ENCODE results near the gene RIMOC1. TPM values are rescaled to one million over a fixed set of nuclear protein-coding genes. Genes with fewer than 3 reads are reported as not detected.

Gene RIMOC1, protein sequence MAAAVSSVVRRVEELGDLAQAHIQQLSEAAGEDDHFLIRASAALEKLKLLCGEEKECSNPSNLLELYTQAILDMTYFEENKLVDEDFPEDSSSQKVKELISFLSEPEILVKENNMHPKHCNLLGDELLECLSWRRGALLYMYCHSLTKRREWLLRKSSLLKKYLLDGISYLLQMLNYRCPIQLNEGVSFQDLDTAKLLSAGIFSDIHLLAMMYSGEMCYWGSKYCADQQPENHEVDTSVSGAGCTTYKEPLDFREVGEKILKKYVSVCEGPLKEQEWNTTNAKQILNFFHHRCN
- total RNA-seq: 28.2 TPM
- long read RNA-seq, full-length matches to known transcripts: 19 of 22 reads
- long read RNA-seq, partial matches to known transcripts: 0 of 22 reads
- long read RNA-seq, other reads (novel, unspliced or antisense): 3 of 22 reads

DNA sequence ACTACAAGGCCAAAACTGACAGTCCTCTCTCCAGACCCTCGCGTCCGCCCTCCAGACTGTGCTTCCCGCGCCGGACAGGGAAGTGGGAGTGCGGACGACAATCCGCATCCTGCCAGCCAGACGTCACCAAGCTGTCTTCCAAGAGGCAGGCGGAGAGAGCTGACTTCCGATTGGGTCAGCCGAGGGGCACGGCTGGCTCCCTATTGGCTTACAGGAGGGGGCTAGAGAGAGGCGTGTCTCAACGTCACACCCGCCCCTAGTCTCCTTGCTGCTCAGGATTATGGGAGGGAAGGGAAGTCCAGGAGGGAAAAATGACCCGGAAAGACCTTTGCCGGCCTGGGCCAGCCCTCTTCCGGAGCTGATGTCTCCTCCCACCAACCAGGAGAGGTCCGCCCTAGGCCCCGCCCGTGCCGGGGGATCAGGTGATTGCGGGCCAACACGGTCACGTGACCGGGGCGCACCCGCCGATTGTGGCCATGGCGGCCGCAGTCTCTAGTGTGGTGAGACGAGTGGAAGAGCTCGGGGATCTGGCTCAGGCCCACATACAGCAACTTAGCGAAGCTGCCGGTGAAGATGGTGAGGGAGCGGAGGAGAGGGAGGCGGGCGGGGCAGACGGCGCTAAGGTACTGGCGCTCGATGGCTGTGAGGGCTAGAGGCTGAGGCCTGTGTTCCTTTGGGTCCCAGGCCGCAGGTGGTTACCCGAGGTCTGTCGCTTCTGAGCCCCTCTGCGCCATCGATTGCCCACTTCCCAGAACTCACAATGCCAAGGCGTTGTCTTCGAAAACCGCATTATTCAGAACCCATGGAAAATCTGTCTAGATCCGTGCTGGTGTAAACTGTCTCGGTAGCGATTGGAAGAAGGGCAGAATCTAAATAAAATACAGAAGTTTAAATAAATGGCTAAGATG lies at the start of gene RIMOC1:
Gene RIMOC1 (plus strand): TSS at position 453 of the 908 bp plus-strand sequence. CDS start 24 bp downstream, at position 477.
- ATAC-seq (peak; percentile 99), DNase-seq (peak; percentile 99)
- TF ChIP-seq, protein P1, sequence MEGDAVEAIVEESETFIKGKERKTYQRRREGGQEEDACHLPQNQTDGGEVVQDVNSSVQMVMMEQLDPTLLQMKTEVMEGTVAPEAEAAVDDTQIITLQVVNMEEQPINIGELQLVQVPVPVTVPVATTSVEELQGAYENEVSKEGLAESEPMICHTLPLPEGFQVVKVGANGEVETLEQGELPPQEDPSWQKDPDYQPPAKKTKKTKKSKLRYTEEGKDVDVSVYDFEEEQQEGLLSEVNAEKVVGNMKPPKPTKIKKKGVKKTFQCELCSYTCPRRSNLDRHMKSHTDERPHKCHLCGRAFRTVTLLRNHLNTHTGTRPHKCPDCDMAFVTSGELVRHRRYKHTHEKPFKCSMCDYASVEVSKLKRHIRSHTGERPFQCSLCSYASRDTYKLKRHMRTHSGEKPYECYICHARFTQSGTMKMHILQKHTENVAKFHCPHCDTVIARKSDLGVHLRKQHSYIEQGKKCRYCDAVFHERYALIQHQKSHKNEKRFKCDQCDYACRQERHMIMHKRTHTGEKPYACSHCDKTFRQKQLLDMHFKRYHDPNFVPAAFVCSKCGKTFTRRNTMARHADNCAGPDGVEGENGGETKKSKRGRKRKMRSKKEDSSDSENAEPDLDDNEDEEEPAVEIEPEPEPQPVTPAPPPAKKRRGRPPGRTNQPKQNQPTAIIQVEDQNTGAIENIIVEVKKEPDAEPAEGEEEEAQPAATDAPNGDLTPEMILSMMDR (IDR thresholded peaks at IDR 0.05): no peak
- intact Hi-C loops (cut with DNase I): no loop called here
- Histone ChIP-seq H3K4me1 (peaks cover 14% of the 10 kb centered on the region), H3K36me3 (peaks cover 30% of the 10 kb centered on the region), H3K4me3 (peak within 1 kb of the TSS; percentile 60), H3K27me3 (no peaks in the 10 kb centered on the region), H3K9me3 (no peaks in the 10 kb centered on the region), H3K27ac (peak within 1 kb of the TSS; percentile 86)

DNA sequence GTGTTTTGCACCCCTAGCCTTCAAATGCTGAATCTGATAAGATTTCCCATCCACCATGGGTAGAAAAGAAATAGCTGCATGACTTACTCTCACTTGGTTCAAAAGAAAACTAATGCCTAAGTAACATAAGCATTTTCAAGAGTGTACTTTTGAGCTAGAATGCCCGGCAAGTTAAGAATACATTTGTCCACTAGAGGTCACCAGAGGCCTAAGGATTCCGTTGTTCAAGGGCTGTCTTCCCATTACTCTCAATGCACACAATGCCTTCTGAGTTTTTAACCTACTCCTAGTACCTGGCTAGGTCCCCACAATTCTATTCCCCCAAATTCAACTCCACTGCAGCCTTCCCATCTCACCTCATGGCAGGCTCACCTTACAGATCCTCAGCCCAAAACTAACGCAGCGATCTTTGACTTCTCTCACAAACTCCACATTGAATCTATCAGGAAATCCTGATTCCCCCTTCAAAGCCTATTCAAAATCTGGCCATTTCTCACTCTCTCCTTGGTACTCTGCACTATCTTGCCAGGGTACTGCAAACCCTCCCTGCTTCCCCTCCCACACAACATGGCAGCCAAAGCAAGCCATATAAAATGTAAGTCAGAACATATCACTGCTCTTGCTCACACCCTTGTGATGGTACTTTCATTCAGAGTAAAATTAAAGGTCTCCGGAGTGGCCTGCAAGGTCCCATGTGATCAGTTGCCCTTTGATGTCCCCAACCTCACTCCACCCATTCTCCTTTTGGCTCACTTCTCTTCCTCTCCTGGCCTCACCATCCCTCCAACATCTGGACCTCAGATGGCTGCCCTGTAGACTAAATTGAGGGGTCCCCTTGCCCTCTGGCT lies 47.3 kb upstream of the RIMOC1 start:
- intact Hi-C loops (cut with DNase I): no loop called here
- H3K27ac ChIP-seq: no peak overlapping the region
- H3K4me1 ChIP-seq: no peaks in the 10 kb centered on the region
- H3K9me3 ChIP-seq: no peaks in the 10 kb centered on the region
- DNase-seq (no peak), ATAC-seq (peak; percentile 95)
- H3K27me3 ChIP-seq: no peaks in the 10 kb centered on the region
- no peak overlapping the region for H3K4me3 ChIP-seq
- TF ChIP-seq, protein P1 (IDR thresholded peaks at IDR 0.05): peak; percentile 80
- peaks cover 38% of the 10 kb centered on the region for H3K36me3 ChIP-seq

DNA sequence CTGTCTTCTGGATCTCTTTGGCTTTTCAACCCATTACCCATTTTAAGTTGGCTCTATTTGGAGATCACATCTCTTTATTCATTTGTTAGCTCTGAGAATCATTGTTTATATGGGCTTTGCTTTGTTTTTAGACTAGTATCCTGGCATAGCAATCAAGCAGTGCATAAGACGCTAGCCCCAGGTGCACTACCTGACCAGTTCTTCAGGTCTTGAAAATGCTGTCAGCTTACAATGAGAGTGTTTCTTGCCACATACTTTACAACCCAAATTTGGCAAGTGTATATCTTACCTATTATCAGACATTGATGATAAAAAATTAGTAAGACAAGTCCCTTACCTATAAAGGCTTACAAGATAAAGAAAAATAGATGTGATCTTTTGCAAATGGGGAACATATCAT lies 46.2 kb upstream of the RIMOC1 start:
- ATAC-seq: no peak
- Histone ChIP-seq H3K36me3 (peaks cover 27% of the 10 kb centered on the region), H3K4me3 (no peak overlapping the region), H3K4me1 (no peaks in the 10 kb centered on the region), H3K27me3 (no peaks in the 10 kb centered on the region), H3K27ac (no peak overlapping the region), H3K9me3 (no peaks in the 10 kb centered on the region)
- intact Hi-C loops (cut with DNase I): no loop called here
- TF ChIP-seq, protein P1 (IDR thresholded peaks at IDR 0.05): no peak
- DNase-seq: no peak

DNA sequence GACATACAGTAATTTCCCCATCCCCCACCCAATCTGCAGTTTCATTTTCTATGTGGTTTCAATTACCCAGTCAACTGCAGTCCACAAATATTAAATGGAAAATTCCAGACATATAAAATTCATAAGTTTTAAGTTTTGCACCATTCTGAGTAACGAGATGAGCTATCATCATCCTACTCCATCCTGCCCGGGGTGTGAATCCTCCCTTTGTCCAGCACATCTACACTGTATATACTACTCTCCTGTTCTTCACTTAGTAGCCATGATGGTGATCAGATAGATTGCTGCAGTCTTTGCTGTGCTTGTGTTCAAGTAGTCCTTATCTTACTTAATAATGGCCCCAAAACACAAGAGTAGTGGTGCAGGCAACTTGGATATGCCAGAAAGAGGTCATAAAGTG lies 45.3 kb upstream of the RIMOC1 start:
- Histone ChIP-seq H3K36me3 (peaks cover 22% of the 10 kb centered on the region), H3K4me1 (no peaks in the 10 kb centered on the region), H3K27me3 (no peaks in the 10 kb centered on the region), H3K4me3 (no peak overlapping the region), H3K27ac (no peak overlapping the region), H3K9me3 (no peaks in the 10 kb centered on the region)
- DNase-seq (no peak), ATAC-seq (no peak)
- intact Hi-C loops (cut with DNase I): no loop called here
- TF ChIP-seq, protein P1 (IDR thresholded peaks at IDR 0.05): no peak

DNA sequence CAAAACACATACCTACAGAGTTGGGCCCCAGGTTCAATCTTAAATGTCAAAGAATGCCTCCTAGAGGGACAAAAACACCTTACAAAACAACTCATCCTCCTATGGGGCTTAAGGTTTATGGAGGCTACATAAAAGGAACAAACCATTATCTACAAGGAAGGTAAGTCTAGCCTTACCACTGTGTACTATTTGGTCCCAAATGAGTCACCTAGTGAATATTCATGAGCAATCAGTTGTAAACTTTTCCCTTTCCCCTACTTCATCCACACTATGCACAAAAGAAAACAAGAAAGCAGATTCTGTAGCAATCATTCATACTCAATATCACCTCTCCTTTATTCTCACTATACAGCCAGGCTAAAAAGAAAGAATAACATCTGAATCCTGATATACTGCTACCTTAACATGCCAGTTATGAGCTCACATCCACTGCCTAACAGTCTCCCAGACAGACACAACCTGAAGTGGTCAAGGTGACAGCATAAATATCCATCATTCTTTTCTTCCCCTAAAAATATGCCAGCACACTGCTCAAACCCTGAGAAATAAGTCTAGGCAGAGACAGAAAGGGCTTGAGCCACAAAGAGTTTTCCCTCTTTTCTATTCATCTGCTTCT lies 40.2 kb upstream of the RIMOC1 start:
- Histone ChIP-seq H3K4me3 (no peak overlapping the region), H3K4me1 (peaks cover 3% of the 10 kb centered on the region), H3K36me3 (peaks cover 18% of the 10 kb centered on the region), H3K27me3 (no peaks in the 10 kb centered on the region), H3K27ac (no peak overlapping the region), H3K9me3 (no peaks in the 10 kb centered on the region)
- intact Hi-C loops (cut with DNase I): no loop called here
- ATAC-seq (no peak), DNase-seq (no peak)
- TF ChIP-seq, protein P1 (IDR thresholded peaks at IDR 0.05): no peak

Measured in upper lobe of right lung (tissue), 1 donor.